Uterus (tissue), 2 donors: Measurements from ENCODE around the gene PANK4.

Source experiments
- CTCF ChIP-seq, 4 experiments: fragments of 200-600 bp in 2 of 4; fragments of 450-650 bp in 2 of 4; sonication (generic) in 2 of 4; IDR thresholded peaks; one replicate each; pipeline ENCODE4 v1.5.1; 2016 to 2019; ENCODE audit warnings: antibody characterized with exemption in 4 of 4, mild to moderate bottlenecking in 2 of 4, moderate library complexity in 1 of 4
- POLR2A ChIP-seq, 2 donors: fragments of 450-650 bp; IDR thresholded peaks; one replicate each; pipeline ENCODE4 v1.6.1; 2016; ENCODE audit warnings: antibody characterized with exemption in 2 of 2, mild to moderate bottlenecking in 1 of 2, moderate library complexity in 1 of 2

GRCh38 chr1:2470290-2471158 is 55.9 kb downstream of the PANK4 start:
- TF ChIP-seq CTCF (IDR thresholded peaks at IDR 0.05) (no peak), POLR2A (IDR thresholded peaks at IDR 0.05) (no peak)
